ENCODE results near the gene ZCCHC17.

ZCCHC17 gene

GRCh38 chr1:31306278-31306677 is 9.4 kb downstream of the ZCCHC17 start:
- DNase-seq (ENCODE audit: low read depth in 2 of 2), result no peak

- DNase-seq (ENCODE audit: low read depth in 2 of 2), result no peak
These were observed 11.2 kb downstream of the ZCCHC17 start for GRCh38 chr1:31308036-31308435.

- no peak for DNase-seq (ENCODE audit: low read depth in 2 of 2)
These were observed 13.4 kb downstream of the ZCCHC17 start for GRCh38 chr1:31310198-31310597.

GRCh38 chr1:31315902-31316301 is 19.1 kb downstream of the ZCCHC17 start:
- DNase-seq (ENCODE audit: low read depth in 2 of 2), result no peak

- no peak for DNase-seq (ENCODE audit: low read depth in 2 of 2)
These were observed 21.3 kb downstream of the ZCCHC17 start for GRCh38 chr1:31318146-31318545.

- DNase-seq (ENCODE audit: low read depth in 2 of 2), result no peak
These were observed 27.3 kb downstream of the ZCCHC17 start for GRCh38 chr1:31324093-31324492.

- no peak for DNase-seq (ENCODE audit: low read depth in 2 of 2)
These were observed 28.2 kb downstream of the ZCCHC17 start for GRCh38 chr1:31324992-31325391.

- DNase-seq (ENCODE audit: low read depth in 2 of 2), result no peak
These were observed 29.6 kb downstream of the ZCCHC17 start for GRCh38 chr1:31326461-31326860.

GRCh38 chr1:31327381-31327780 is 30.5 kb downstream of the ZCCHC17 start:
- DNase-seq (ENCODE audit: low read depth in 2 of 2), result no peak

- no peak for DNase-seq (ENCODE audit: low read depth in 2 of 2)
These were observed 38.2 kb downstream of the ZCCHC17 start for GRCh38 chr1:31335007-31335406.

- no peak for DNase-seq (ENCODE audit: low read depth in 2 of 2)
These were observed 40.0 kb downstream of the ZCCHC17 start for GRCh38 chr1:31336687-31337467.

GRCh38 chr1:31344503-31344902 is 47.7 kb downstream of the ZCCHC17 start:
- DNase-seq (ENCODE audit: low read depth in 2 of 2), result no peak

GRCh38 chr1:31345635-31346034 is 48.8 kb downstream of the ZCCHC17 start:
- DNase-seq (ENCODE audit: low read depth in 2 of 2), result no peak

- DNase-seq (ENCODE audit: low read depth in 2 of 2), result no peak
These were observed 50.0 kb downstream of the ZCCHC17 start for GRCh38 chr1:31346785-31347184.

- DNase-seq (ENCODE audit: low read depth in 2 of 2), result no peak
These were observed 51.6 kb downstream of the ZCCHC17 start for GRCh38 chr1:31348449-31348848.

- no peak for DNase-seq (ENCODE audit: low read depth in 2 of 2)
These were observed 57.5 kb downstream of the ZCCHC17 start for GRCh38 chr1:31354283-31354682.

GRCh38 chr1:31356427-31356826 is 59.6 kb downstream of the ZCCHC17 start:
- DNase-seq (ENCODE audit: low read depth in 2 of 2), result no peak

GRCh38 chr1:31361607-31362006 is 64.8 kb downstream of the ZCCHC17 start:
- no peak for DNase-seq (ENCODE audit: low read depth in 2 of 2)

- no peak for DNase-seq (ENCODE audit: low read depth in 2 of 2)
These were observed 65.2 kb downstream of the ZCCHC17 start for GRCh38 chr1:31362032-31362431.

- DNase-seq (ENCODE audit: low read depth in 2 of 2), result no peak
These were observed 67.9 kb downstream of the ZCCHC17 start for GRCh38 chr1:31364561-31365250.

- no peak for DNase-seq (ENCODE audit: low read depth in 2 of 2)
These were observed 70.0 kb downstream of the ZCCHC17 start for GRCh38 chr1:31366796-31367195.

GRCh38 chr1:31368611-31369107 is 71.8 kb downstream of the ZCCHC17 start:
- no peak for DNase-seq (ENCODE audit: low read depth in 2 of 2)

- DNase-seq (ENCODE audit: low read depth in 2 of 2), result no peak
These were observed 73.2 kb downstream of the ZCCHC17 start for GRCh38 chr1:31370021-31370420.

All from stimulated activated CD4-positive, alpha-beta T cell treated with anti-CD3 and anti-CD28 coated beads, Interleukin-4, amount 100 ng/mL, for 48 hours (primary cell).